ENCODE results near the gene GSK3B. TPM values are rescaled to one million over a fixed set of nuclear protein-coding genes. Genes with fewer than 3 reads are reported as not detected.

Gene GSK3B
- total and polyA plus RNA-seq, 2 donors (not counting 1 experiment from before 2014, with no cell fraction given) = 12.3 to 33.3 TPM

DNA sequence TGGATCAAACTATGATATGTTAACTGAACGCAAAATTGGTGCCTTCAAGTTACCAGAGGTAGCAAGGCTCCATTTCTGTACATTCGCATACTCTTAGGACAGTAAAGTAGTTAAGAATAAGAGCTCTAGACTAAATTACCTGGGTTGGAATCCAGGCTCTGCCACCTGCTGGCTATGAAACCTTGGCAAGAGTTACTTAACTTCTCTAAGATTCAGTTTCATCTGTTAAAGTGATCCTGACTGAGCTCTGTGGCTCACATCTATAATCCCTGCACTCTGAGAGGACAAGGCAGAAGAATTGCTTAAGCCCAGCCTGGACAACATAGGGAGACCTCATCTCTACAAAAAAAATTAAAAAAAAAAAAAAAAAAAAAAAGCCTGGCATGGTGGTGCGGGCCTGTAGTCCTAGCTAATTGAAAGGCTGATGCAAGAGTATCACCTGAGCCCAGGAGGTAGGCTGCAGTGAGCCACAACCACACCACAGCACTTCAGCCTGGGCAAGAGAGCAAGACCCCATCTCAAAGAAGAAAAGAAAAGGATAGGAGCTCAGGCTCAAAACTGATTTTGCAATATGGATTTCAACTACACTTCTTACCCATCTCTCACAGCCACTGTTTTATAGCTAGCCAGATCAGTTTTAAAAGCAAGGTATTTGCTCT lies 21.3 kb downstream of the GSK3B start:
- 100% methylated on average over 1 of the region's 3 CpGs for WGBS (ENCODE audit: insufficient coverage)
- Histone ChIP-seq H4K20me1 (ENCODE audit: control insufficient read depth, insufficient read depth, low read length, poor library complexity, severe bottlenecking) (peaks cover 27% of the 10 kb centered on the region), H3K4me2 (replicated peaks; ENCODE audit: low read depth, low read length, poor library complexity, severe bottlenecking) (no peak overlapping the region), H3K9me3 (ENCODE audit: control extremely low read depth in 1 of 3, control insufficient read depth in 2 of 3, insufficient read depth in 1 of 3, low read length in 2 of 3) (peaks cover 0 to 11% (median 0%) of the 10 kb centered on the region in 3 donors), H3K4me1 (ENCODE audit: control insufficient read depth in 2 of 2, insufficient read depth in 2 of 2, low read length in 2 of 2) (peaks cover 0 to 8% of the 10 kb centered on the region in 2 donors), H2AFZ (ENCODE audit: insufficient read depth, low read depth, low read length, poor library complexity, severe bottlenecking) (no peak overlapping the region), H3K79me2 (ENCODE audit: control insufficient read depth, insufficient read depth, low read length) (peaks cover 93% of the 10 kb centered on the region), H3K27ac (ENCODE audit: low read length in 2 of 2) (no peak overlapping the region), H3K36me3 (replicated peaks in 1 of 2; ENCODE audit: control extremely low read depth in 1 of 2, control insufficient read depth in 1 of 2, extremely low read depth in 1 of 2, insufficient read depth in 2 of 2, low read length in 1 of 2) (no peaks in the 10 kb centered on the region), H3K4me3 (ENCODE audit: control extremely low read depth in 1 of 5, extremely low read depth in 1 of 5, insufficient read depth in 1 of 5, low read depth in 2 of 5, low read length in 4 of 5) (no peak overlapping the region), H3K9ac (ENCODE audit: low read length) (no peak overlapping the region), H3K27me3 (replicated peaks in 1 of 4; ENCODE audit: control extremely low read depth in 1 of 4, control insufficient read depth in 3 of 4, insufficient read depth in 4 of 4, low read length in 3 of 4) (no peaks in the 10 kb centered on the region)
- no peak for TF ChIP-seq EZH2 (IDR thresholded peaks at IDR 0.05; ENCODE audit: borderline replicate concordance, insufficient read depth, low read depth, low read length, poor library complexity, severe bottlenecking)
- TF ChIP-seq, protein P1, sequence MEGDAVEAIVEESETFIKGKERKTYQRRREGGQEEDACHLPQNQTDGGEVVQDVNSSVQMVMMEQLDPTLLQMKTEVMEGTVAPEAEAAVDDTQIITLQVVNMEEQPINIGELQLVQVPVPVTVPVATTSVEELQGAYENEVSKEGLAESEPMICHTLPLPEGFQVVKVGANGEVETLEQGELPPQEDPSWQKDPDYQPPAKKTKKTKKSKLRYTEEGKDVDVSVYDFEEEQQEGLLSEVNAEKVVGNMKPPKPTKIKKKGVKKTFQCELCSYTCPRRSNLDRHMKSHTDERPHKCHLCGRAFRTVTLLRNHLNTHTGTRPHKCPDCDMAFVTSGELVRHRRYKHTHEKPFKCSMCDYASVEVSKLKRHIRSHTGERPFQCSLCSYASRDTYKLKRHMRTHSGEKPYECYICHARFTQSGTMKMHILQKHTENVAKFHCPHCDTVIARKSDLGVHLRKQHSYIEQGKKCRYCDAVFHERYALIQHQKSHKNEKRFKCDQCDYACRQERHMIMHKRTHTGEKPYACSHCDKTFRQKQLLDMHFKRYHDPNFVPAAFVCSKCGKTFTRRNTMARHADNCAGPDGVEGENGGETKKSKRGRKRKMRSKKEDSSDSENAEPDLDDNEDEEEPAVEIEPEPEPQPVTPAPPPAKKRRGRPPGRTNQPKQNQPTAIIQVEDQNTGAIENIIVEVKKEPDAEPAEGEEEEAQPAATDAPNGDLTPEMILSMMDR (IDR thresholded peaks at IDR 0.05) = peak; percentile 22
- CTCF ChIA-PET = interaction anchor here (1.1 kb wide), 2 partner anchors 21 to 22 kb away, joined by 3 to 4 read pairs; partner anchors contain the start of gene GSK3B
- Mint-ChIP-seq H3K4me1 (peaks cover 60% of the 10 kb centered on the region), H3K4me3 (no peak overlapping the region), H3K9me3 (ENCODE audit: insufficient read depth) (peaks cover 2% of the 10 kb centered on the region), H3K27ac (no peak overlapping the region), H3K27me3 (no peaks in the 10 kb centered on the region)
- intact Hi-C loops (cut with micrococcal nuclease) = no loop called here
- POLR2A ChIA-PET = no interaction called here
- DNase-seq = no peak
- ATAC-seq (ENCODE audit: low read depth) = no peak

DNA sequence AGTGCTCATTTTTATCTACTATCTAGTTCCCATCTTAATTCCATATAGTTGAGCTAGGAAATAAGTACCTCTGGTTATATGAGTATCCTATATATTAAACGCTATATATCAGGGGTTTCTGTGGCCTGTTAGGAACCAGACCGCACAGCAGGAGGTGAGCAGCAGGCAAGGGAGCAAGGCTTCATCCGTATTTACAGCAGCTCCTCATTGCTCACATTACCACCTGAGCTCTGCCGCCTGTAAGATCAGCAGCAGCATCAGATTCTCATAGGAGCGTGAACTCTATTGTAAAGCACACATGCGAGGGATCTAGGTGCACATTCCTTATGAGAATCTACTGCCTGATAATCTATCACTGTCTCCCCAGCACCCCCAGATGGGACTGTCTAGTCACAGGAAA lies 23.0 kb downstream of the GSK3B start:
- ATAC-seq (ENCODE audit: low read depth) (no peak), DNase-seq (no peak)
- H3K9me3 Mint-ChIP-seq (ENCODE audit: insufficient read depth) = peaks cover 2% of the 10 kb centered on the region
- peaks cover 62% of the 10 kb centered on the region for H3K4me1 Mint-ChIP-seq
- no peaks in the 10 kb centered on the region for H3K27me3 Mint-ChIP-seq
- Histone ChIP-seq H3K9ac (ENCODE audit: low read length) (no peak overlapping the region), H4K20me1 (ENCODE audit: control insufficient read depth, insufficient read depth, low read length, poor library complexity, severe bottlenecking) (peaks cover 28% of the 10 kb centered on the region), H2AFZ (ENCODE audit: insufficient read depth, low read depth, low read length, poor library complexity, severe bottlenecking) (no peak overlapping the region), H3K36me3 (replicated peaks in 1 of 2; ENCODE audit: control extremely low read depth in 1 of 2, control insufficient read depth in 1 of 2, extremely low read depth in 1 of 2, insufficient read depth in 2 of 2, low read length in 1 of 2) (no peaks in the 10 kb centered on the region), H3K27me3 (replicated peaks in 1 of 4; ENCODE audit: control extremely low read depth in 1 of 4, control insufficient read depth in 3 of 4, insufficient read depth in 4 of 4, low read length in 3 of 4) (no peaks in the 10 kb centered on the region), H3K79me2 (ENCODE audit: control insufficient read depth, insufficient read depth, low read length) (peaks cover 95% of the 10 kb centered on the region), H3K27ac (ENCODE audit: low read length in 2 of 2) (no peak overlapping the region), H3K4me2 (replicated peaks; ENCODE audit: low read depth, low read length, poor library complexity, severe bottlenecking) (no peak overlapping the region), H3K4me3 (ENCODE audit: control extremely low read depth in 1 of 5, extremely low read depth in 1 of 5, insufficient read depth in 1 of 5, low read depth in 2 of 5, low read length in 4 of 5) (no peak overlapping the region), H3K4me1 (ENCODE audit: control insufficient read depth in 2 of 2, insufficient read depth in 2 of 2, low read length in 2 of 2) (peaks cover 0 to 8% of the 10 kb centered on the region in 2 donors), H3K9me3 (ENCODE audit: control extremely low read depth in 1 of 3, control insufficient read depth in 2 of 3, insufficient read depth in 1 of 3, low read length in 2 of 3) (peaks cover 0 to 7% (median 0%) of the 10 kb centered on the region in 3 donors)
- intact Hi-C loops (cut with micrococcal nuclease) = no loop called here
- 100% methylated on average over 4 of the region's 6 CpGs for WGBS (ENCODE audit: insufficient coverage)
- H3K4me3 Mint-ChIP-seq = no peak overlapping the region
- H3K27ac Mint-ChIP-seq = no peak overlapping the region
- POLR2A ChIA-PET = no interaction called here
- no peak for TF ChIP-seq EZH2 (IDR thresholded peaks at IDR 0.05; ENCODE audit: borderline replicate concordance, insufficient read depth, low read depth, low read length, poor library complexity, severe bottlenecking)
- TF ChIP-seq, protein P1 (IDR thresholded peaks at IDR 0.05) = no peak
- CTCF ChIA-PET = no interaction called here

Measured in B cell (primary cell).